GM18868 (cell line): ENCODE data around the gene SH3YL1.

Experiments used
- ATAC-seq: cut with Tn5 transposase; IDR thresholded peaks from one replicate; pipeline ENCODE4 v1.9.1; 2021; ENCODE audit warnings: mild to moderate bottlenecking, moderate library complexity; ENCODE audit not compliant: unreplicated experiment

SH3YL1 gene

DNA sequence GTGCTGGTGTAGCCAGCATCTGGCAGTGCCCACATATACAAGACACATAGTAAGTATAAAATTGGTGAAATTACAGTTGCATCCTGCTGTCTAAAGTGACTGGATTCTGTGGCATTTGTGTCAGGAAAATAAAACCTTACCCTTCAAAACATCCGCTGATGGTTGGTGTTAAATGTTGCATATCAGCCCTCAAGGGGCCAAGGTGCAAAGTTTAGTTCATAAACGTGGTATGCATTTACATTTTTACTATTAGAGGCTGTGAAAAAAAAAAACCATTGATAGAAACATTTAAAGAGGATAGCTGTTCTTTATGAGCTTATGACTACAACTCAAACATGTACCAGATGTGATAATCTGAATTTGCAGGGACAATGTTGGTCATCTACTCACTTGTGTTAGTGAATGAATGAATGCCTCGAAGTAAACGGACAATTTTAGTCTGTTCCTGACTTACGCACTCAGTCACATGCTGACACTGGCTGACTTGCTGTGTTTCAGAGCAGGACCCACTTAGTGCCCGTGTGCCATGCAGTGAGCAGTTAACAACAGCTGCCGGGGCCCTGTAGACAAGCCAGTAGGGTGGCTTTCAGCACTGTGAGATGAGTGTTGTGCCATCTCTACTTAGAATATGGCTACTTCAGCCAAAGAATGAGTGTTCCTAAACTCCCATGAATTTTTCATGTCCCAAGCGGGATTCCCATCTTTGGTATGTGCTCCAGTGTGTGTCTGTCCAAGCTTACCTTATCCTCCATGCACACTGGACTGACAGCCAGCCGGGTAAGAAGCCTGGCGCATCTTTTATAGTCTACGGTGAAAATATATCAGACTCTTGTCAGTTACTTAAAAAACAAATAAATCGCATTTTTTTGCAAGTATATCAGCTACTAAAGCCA is 18.8 kb upstream of the SH3YL1 start:
- ATAC-seq: no peak

GRCh38 chr2:281381-281780 is 17.5 kb upstream of the SH3YL1 start:
- no peak for ATAC-seq

DNA sequence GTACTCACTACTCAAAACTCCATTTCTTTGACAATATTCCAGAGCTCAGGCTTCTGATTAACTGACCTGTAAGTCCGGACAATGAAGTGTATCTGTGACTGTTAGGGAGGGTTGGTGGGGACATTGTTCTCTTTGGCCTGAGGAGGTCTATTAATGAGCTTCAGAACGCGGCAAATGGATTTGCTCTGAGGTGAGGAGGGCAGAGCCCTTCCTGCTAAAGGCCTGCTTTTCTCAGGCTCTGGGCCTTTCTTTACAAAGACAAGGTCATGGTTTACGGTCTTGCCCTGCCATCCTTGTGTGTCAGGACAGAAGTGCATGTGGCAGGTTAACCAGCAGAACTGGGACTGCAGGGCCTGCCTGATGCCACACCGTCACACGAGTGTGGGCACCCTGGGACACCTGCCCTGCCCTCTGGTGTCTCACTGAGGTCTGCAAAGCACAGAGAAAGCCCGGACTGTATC is 16.8 kb upstream of the SH3YL1 start:
- ATAC-seq: no peak

DNA sequence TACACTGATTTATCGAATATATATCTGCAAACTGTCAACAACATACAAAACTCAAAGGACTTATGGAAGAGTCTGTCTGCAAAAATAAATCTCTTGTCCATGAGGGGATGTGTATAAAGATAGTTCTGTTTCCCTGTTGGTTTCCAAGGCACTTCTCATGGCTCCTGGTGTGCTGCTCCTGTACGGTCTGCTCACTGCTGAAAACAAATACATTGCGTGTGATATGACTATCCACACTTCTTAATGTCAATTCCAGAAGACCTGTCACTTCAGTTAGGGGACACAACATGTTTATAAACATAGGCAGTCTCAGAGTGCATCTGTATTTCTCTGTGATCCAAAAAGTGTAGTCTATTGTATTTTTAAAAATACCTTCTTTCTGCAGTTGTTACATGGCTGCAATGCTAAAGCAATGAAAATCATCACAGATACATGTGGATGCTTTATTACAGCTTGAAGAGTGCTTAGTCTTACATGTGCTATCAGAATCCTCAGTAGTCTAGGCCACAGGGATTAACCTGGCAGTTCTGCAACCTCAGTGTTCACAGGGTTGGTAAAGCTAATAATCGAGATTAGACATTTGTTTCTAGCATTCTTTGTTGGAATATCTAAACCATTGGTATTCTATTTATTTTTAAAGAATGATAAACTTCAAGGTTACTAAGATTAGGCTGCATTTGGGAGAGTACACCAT is 16.3 kb upstream of the SH3YL1 start:
- ATAC-seq: no peak

- ATAC-seq: no peak
Observed at GRCh38 chr2:279366-279765, 15.5 kb upstream of the SH3YL1 start.

GRCh38 chr2:278927-279320 is 15.1 kb upstream of the SH3YL1 start:
- ATAC-seq: no peak

DNA sequence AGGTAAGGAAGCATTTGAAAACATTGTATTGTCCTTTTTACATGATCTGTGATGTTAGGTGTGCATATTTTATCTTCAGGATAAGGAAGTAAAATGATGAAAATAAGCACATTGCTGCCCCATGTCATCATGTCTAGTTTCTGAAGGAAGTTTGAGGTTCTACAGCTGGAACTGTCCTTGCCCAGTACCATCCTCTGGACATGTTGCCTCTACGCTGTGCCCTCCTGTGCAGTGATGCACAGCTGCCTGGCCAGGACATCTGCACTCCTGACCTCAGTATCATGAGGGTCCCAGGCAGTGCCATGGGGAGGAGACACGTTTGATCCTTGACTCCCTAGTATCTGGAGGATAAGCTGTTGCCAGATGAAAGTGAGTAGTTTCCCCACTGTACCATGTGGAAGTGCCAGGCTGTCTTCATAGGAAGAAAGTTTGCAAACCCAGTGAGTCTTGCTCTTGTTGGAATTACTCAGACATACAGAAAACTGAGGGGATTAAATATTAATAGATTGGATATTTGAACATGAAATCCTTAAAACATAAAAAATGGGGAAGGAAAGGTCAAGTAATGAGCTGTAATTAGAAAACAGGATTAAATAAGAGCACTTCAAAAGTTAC is 14.6 kb upstream of the SH3YL1 start:
- ATAC-seq: no peak

GRCh38 chr2:275466-275865 is 11.6 kb upstream of the SH3YL1 start:
- peak; percentile 99 for ATAC-seq

DNA sequence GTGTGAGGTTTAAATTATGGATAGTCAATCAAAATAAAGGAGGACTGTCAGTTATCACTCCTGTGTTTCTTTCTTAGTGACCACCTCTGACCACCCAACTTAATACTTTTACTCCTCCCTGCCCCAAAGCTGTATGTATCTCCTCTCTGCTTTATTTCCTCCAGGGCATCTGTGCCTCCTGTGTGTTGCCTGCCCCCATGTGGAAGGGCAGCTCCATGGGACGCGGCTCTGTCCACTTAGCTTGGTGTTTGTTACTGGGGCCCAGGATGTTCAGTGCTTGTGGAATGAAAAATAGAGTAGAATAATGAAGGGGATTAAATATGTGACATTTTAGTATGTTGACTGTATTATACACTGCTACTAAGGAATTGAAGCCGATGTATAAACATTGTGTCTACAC is 10.7 kb upstream of the SH3YL1 start:
- ATAC-seq: no peak

DNA sequence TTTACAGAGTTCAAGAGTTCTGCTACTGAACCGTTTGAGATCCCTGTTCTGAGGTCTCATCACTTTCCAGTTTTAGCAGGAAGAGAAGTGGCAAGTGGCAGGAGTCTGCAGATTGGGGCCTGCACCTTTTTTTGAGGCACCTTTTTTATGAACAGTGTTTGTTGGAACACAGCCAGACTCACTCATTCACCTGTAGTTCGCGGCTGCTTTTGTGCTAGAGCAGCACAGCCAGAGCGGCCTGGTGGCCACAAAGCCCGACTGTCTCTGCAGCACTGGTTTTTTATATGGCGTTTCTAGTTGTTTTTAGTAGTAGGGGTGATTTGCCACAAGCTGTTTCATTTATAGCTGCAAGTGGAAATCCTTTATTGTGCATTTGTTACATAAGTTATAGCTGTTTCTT is 9.5 kb upstream of the SH3YL1 start:
- no peak for ATAC-seq

DNA sequence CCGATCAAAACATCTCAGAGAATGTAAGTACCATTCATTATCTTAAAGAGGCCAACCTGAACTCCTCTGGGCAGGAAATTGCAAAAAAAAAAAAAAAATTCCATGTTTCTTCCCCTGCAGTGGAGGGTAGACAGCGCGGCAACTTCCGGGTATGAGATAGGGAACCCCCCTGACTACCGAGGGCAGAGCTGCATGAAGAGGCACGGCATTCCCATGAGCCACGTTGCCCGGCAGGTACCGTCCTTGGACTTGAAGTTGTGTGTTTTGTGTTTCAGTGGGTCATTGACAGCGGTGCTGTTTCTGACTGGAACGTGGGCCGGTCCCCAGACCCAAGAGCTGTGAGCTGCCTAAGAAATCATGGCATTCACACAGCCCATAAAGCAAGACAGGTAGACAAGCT is 8.1 kb upstream of the SH3YL1 start:
- ATAC-seq: no peak

DNA sequence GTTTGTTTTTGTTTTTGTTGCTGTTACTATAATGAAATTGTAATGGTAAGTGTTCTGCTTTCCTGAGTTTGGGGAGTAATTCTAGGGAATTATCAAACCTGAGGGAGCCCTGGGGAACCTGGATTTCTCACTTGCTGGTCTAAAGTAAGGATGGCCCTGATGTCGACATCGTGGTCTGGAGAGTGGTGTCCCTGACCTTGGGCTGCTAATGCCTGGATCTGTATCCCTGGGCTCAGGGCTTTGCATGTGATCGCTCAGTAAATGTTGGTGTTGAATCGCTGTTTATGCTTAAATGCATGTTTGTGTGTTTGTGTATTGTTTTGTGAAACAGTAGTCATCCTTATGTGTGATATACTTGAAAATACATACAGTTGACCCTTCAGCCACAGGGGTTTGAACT is 7.0 kb upstream of the SH3YL1 start:
- no peak for ATAC-seq

DNA sequence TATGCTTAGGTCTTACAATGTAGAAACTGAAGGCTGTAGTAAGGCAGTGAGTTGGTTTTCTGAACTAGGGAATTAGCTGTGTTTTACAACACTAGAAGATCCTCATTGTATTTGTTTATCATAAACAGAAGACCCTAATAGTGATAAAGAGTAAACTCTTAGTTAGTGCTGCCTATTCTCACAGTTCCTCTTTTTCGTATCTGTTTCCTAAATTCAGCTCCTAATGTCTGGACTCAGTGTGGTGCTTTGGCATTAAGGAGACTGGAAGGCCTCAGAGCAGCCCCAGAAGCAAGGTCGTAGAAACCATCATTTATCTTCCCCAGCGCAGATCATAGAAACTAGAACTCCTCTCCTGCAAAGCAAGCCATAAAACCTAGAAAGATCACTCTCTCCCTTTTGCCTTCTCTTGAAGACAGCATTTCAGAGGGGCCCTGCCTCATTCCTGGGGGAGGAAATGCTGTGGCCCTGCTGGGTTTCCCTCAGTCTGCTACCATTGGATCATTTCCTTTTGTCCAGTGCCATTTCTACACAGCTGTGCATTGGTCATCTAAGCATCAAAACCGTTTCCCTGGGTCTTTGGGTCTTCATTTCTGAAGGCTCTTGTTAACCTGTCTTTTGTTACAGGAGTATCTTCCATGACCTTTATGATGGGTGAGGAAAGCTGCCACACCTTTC is 5.7 kb upstream of the SH3YL1 start:
- no peak for ATAC-seq

GRCh38 chr2:268323-268722 is 4.5 kb upstream of the SH3YL1 start:
- ATAC-seq: no peak

DNA sequence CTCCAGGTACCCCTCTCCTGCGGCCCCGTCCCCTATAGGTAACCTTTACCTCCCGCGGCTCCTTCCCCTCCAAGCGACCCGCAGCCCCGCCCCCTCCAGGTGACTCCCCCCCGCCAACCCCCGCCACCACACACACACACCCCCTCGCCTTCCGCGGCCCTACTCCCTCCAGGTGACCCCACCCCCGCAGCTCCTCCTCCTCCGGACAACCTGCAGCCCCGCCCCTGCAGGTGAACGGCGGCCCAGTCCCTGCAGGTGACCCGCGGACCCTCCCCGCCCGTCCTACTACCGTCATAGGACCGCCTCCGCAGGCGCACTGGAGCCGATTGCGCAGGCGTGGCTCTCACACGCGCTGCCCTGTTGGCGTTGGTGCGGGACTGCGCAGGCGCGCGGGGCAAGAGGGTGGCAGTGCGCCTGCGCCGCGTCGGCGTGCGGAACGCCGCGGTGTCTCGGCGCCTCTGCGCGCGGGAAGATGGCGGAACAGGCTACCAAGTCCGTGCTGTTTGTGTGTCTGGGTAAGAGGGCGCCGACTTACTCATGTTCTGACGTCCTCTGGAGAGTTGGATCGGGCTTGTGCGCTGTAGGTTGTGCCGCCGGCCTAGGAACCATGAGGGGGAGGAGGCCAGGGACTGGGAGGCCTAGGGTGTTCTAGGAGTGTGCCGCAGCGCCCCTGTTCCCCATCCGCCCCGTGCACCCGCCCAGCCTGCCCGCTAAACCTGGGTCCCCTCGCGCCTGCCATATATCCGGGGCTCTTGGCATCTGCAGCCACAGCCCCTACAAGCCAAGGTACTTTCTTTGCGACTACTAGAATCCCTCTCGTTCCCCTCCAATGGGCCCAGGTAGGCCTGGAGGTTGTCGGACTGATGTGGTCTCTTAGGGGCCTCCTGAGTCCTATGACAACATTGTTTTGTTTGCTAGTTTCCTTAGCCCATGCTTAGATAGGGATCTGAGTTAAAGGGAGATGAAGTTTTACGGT is 949 bp upstream of the SH3YL1 start, which contains the start of gene ACP1:
TSS of gene ACP1 (plus strand) at position 455 of the 976 bp plus-strand sequence. CDS start at position 473, 18 bp downstream.
- peak; percentile 86 for ATAC-seq

- ATAC-seq: no peak
Observed at GRCh38 chr2:263022-263738, 652 bp downstream of the SH3YL1 start.

- ATAC-seq: no peak
Observed at GRCh38 chr2:262117-262516, 1.7 kb downstream of the SH3YL1 start.

- no peak for ATAC-seq
Observed at GRCh38 chr2:260507-261161, 3.2 kb downstream of the SH3YL1 start.
